Muscle layer of colon (tissue), 2 donors: Measurements from ENCODE around the gene BBS5.

ENCODE experiments used
- H3K27ac ChIP-seq: one replicate; pipeline ENCODE4 v1.7.0; 2013; ENCODE audit warnings: low read depth, mild to moderate bottlenecking, low read length, moderate library complexity
- H3K27me3 ChIP-seq, 2 donors: one replicate each; pipeline ENCODE4 v1.7.0; 2013; ENCODE audit warnings: low read length in 2 of 2, mild to moderate bottlenecking in 2 of 2; ENCODE audit not compliant: insufficient read depth in 2 of 2, control insufficient read depth in 1 of 2
- H3K36me3 ChIP-seq: one replicate; pipeline ENCODE4 v1.7.0; 2013; ENCODE audit warnings: mild to moderate bottlenecking, low read length; ENCODE audit not compliant: insufficient read depth
- H3K4me1 ChIP-seq: one replicate; pipeline ENCODE4 v1.7.0; 2013; ENCODE audit warnings: mild to moderate bottlenecking, low read length; ENCODE audit not compliant: insufficient read depth
- H3K4me3 ChIP-seq, 2 donors: one replicate each; pipeline ENCODE4 v1.7.0; 2013; ENCODE audit warnings: low read length in 2 of 2, low read depth in 1 of 2, mild to moderate bottlenecking in 1 of 2, moderate library complexity in 1 of 2
- H3K9ac ChIP-seq: one replicate; pipeline ENCODE4 v1.7.0; 2013; ENCODE audit warnings: low read length
- H3K9me3 ChIP-seq: one replicate; pipeline ENCODE4 v1.7.0; 2013; ENCODE audit warnings: mild to moderate bottlenecking, low read length
- donor health status: abdominal sarcoma.
- donor health status: Adenocarcinoma of cecum.

The BBS5 gene

GRCh38 chr2:169462896-169463695 lies 16.2 kb upstream of the BBS5 start:
- H3K4me1 ChIP-seq: no peaks in the 10 kb centered on the region
- no peak overlapping the region for H3K4me3 ChIP-seq
- no peak overlapping the region for H3K9ac ChIP-seq
- H3K9me3 ChIP-seq: no peaks in the 10 kb centered on the region
- H3K27ac ChIP-seq: no peak overlapping the region
- no peaks in the 10 kb centered on the region for H3K27me3 ChIP-seq
- no peaks in the 10 kb centered on the region for H3K36me3 ChIP-seq

GRCh38 chr2:169464466-169464865 lies 14.8 kb upstream of the BBS5 start:
- no peaks in the 10 kb centered on the region for H3K27me3 ChIP-seq
- H3K27ac ChIP-seq: no peak overlapping the region
- no peaks in the 10 kb centered on the region for H3K36me3 ChIP-seq
- no peak overlapping the region for H3K4me3 ChIP-seq
- H3K4me1 ChIP-seq: no peaks in the 10 kb centered on the region
- no peak overlapping the region for H3K9ac ChIP-seq
- no peaks in the 10 kb centered on the region for H3K9me3 ChIP-seq

- Histone ChIP-seq H3K27me3 (no peaks in the 10 kb centered on the region), H3K9ac (no peak overlapping the region), H3K4me3 (no peak overlapping the region), H3K4me1 (no peaks in the 10 kb centered on the region), H3K27ac (no peak overlapping the region), H3K9me3 (no peaks in the 10 kb centered on the region), H3K36me3 (no peaks in the 10 kb centered on the region)
Measured at GRCh38 chr2:169464882-169465281, 14.4 kb upstream of the BBS5 start.

- Histone ChIP-seq H3K27me3 (no peaks in the 10 kb centered on the region), H3K4me1 (no peaks in the 10 kb centered on the region), H3K27ac (no peak overlapping the region), H3K9me3 (no peaks in the 10 kb centered on the region), H3K36me3 (no peaks in the 10 kb centered on the region), H3K9ac (no peak overlapping the region), H3K4me3 (no peak overlapping the region)
Measured at GRCh38 chr2:169468841-169469240, 10.5 kb upstream of the BBS5 start.

GRCh38 chr2:169469952-169470572 lies 9.2 kb upstream of the BBS5 start:
- Histone ChIP-seq H3K27ac (no peak overlapping the region), H3K36me3 (no peaks in the 10 kb centered on the region), H3K9me3 (no peaks in the 10 kb centered on the region), H3K27me3 (no peaks in the 10 kb centered on the region), H3K9ac (no peak overlapping the region), H3K4me1 (no peaks in the 10 kb centered on the region), H3K4me3 (no peak overlapping the region)

- Histone ChIP-seq H3K4me1 (no peaks in the 10 kb centered on the region), H3K4me3 (no peak overlapping the region), H3K36me3 (no peaks in the 10 kb centered on the region), H3K9ac (no peak overlapping the region), H3K9me3 (no peaks in the 10 kb centered on the region), H3K27me3 (no peaks in the 10 kb centered on the region), H3K27ac (no peak overlapping the region)
Measured at GRCh38 chr2:169472249-169472648, 7.0 kb upstream of the BBS5 start.

- H3K9ac ChIP-seq: no peak overlapping the region
- no peaks in the 10 kb centered on the region for H3K36me3 ChIP-seq
- no peaks in the 10 kb centered on the region for H3K27me3 ChIP-seq
- no peak overlapping the region for H3K4me3 ChIP-seq
- peaks cover 6% of the 10 kb centered on the region for H3K4me1 ChIP-seq
- H3K27ac ChIP-seq: no peak overlapping the region
- no peaks in the 10 kb centered on the region for H3K9me3 ChIP-seq
Measured at GRCh38 chr2:169476459-169476858, 2.8 kb upstream of the BBS5 start.

- H3K27me3 ChIP-seq: no peaks in the 10 kb centered on the region
- H3K27ac ChIP-seq: no peak overlapping the region
- peaks cover 15% of the 10 kb centered on the region for H3K36me3 ChIP-seq
- peak overlapping the region in 1 of 2 donors; percentile 76 for H3K4me3 ChIP-seq
- H3K9ac ChIP-seq: no peak overlapping the region
- H3K9me3 ChIP-seq: no peaks in the 10 kb centered on the region
- peaks cover 6% of the 10 kb centered on the region for H3K4me1 ChIP-seq
Measured at GRCh38 chr2:169478339-169478738, 955 bp upstream of the BBS5 start.

GRCh38 chr2:169478745-169479256 lies 493 bp upstream of the BBS5 start:
- Histone ChIP-seq H3K4me3 (peak overlapping the region; percentile 76 to 97), H3K27me3 (no peaks in the 10 kb centered on the region), H3K9me3 (no peaks in the 10 kb centered on the region), H3K27ac (peak overlapping the region; percentile 90), H3K36me3 (peaks cover 19% of the 10 kb centered on the region), H3K4me1 (peaks cover 6% of the 10 kb centered on the region), H3K9ac (no peak overlapping the region)

- H3K9ac ChIP-seq: peak overlapping the region; percentile 54
- peaks cover 6% of the 10 kb centered on the region for H3K4me1 ChIP-seq
- no peaks in the 10 kb centered on the region for H3K9me3 ChIP-seq
- peak overlapping the region; percentile 90 for H3K27ac ChIP-seq
- H3K4me3 ChIP-seq: peak overlapping the region; percentile 76 to 97
- H3K36me3 ChIP-seq: peaks cover 26% of the 10 kb centered on the region
- no peaks in the 10 kb centered on the region for H3K27me3 ChIP-seq
Measured at GRCh38 chr2:169480079-169480465, 778 bp downstream of the BBS5 start.

- Histone ChIP-seq H3K9ac (no peak overlapping the region), H3K9me3 (no peaks in the 10 kb centered on the region), H3K36me3 (peaks cover 28% of the 10 kb centered on the region), H3K27me3 (no peaks in the 10 kb centered on the region), H3K4me1 (no peaks in the 10 kb centered on the region), H3K4me3 (no peak overlapping the region), H3K27ac (no peak overlapping the region)
Measured at GRCh38 chr2:169485650-169486138, 6.4 kb downstream of the BBS5 start.
